ENCODE data around the gene TRIP13.

Gene TRIP13

DNA sequence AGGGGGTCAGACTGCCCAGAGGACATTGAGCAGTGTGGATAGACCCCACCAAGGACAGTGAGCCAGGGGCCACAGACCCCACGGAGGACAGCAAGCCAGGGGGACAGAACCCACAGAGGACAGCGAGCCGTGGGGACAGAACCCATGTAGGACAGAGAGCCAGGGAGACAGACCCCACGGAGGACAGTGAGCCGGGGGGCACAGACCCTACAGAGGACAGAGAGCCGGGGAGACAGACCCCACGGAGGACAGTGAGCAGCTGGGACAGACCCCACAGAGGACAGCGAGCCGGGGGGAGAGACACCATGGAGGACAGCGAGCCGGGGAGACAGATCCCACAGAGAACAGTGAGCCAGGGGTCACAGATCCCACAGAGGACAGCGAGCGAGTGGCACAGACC lies 38.5 kb upstream of the TRIP13 start:
- TF ChIP-seq, protein P1, sequence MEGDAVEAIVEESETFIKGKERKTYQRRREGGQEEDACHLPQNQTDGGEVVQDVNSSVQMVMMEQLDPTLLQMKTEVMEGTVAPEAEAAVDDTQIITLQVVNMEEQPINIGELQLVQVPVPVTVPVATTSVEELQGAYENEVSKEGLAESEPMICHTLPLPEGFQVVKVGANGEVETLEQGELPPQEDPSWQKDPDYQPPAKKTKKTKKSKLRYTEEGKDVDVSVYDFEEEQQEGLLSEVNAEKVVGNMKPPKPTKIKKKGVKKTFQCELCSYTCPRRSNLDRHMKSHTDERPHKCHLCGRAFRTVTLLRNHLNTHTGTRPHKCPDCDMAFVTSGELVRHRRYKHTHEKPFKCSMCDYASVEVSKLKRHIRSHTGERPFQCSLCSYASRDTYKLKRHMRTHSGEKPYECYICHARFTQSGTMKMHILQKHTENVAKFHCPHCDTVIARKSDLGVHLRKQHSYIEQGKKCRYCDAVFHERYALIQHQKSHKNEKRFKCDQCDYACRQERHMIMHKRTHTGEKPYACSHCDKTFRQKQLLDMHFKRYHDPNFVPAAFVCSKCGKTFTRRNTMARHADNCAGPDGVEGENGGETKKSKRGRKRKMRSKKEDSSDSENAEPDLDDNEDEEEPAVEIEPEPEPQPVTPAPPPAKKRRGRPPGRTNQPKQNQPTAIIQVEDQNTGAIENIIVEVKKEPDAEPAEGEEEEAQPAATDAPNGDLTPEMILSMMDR (IDR thresholded peaks at IDR 0.05; ENCODE audit: insufficient read depth, missing control alignments): no peak
- no peak for DNase-seq (ENCODE audit: insufficient read length, low spot score)
- no peak for FAIRE-seq

DNA sequence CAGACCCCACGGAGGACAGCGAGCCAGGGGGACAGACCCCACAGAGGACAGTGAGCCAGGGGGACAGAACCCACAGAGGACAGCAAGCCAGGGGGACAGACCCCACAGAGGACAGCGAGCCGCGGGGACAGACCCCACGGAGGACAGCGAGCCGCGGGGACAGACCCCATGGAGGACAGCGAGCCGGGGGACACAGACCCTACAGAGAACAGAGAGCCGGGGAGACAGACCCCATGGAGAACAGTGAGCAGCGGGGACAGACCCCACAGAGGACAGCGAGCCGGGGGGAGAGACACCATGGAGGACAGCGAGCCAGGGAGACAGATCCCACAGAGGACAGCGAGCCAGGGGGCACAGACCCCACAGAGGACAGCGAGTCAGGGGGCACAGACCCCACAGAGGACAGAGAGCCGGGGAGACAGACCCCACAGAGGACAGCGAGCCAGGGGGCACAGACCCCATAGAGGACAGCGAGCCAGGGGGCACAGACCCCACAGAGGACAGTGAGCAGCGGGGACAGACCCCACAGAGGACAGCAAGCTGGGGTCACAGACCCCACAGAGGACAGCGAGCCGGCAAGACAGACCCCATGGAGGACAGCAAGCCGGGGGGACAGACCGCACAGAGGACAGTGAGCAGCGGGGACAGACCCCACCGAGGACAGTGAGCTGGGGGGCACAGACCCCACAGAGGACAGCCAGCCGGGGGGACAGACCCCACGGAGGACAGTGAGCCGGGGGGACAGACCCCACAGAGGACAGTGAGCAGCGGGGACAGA lies 37.5 kb upstream of the TRIP13 start:
- FAIRE-seq: no peak
- TF ChIP-seq, protein P1 (IDR thresholded peaks at IDR 0.05; ENCODE audit: insufficient read depth, missing control alignments): no peak
- no peak for DNase-seq (ENCODE audit: insufficient read length, low spot score)

DNA sequence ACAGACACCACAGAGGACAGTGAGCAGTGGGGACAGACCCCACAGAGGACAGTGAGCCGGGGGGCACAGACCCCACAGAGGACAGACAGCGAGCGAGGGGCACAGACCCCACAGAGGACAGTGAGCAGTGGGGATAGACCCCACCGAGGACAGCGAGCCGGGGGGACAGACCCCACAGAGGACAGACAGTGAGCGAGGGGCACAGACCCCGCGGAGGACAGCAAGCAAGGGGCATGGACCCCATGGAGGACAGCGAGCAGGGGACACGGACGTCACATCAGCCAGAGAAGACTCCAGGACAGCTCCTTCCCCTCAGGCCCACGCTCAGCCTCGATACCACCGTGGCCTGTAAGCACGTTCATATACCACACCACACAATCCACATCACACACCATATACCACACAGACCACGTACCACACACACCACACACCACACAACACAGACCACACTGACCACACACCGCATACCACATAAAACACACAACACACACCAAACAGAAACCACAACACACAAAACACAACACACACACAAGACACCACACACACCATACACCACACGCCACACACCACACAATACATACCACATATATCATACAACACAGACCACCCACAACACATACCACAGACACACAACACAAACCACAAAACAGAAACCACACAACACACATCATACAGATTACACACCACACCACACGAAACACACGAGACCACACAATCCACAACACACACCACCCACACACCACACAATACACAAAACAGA lies 36.7 kb upstream of the TRIP13 start:
- FAIRE-seq (no peak), DNase-seq (ENCODE audit: insufficient read length, low spot score) (no peak)
- TF ChIP-seq, protein P1 (IDR thresholded peaks at IDR 0.05; ENCODE audit: insufficient read depth, missing control alignments): no peak

DNA sequence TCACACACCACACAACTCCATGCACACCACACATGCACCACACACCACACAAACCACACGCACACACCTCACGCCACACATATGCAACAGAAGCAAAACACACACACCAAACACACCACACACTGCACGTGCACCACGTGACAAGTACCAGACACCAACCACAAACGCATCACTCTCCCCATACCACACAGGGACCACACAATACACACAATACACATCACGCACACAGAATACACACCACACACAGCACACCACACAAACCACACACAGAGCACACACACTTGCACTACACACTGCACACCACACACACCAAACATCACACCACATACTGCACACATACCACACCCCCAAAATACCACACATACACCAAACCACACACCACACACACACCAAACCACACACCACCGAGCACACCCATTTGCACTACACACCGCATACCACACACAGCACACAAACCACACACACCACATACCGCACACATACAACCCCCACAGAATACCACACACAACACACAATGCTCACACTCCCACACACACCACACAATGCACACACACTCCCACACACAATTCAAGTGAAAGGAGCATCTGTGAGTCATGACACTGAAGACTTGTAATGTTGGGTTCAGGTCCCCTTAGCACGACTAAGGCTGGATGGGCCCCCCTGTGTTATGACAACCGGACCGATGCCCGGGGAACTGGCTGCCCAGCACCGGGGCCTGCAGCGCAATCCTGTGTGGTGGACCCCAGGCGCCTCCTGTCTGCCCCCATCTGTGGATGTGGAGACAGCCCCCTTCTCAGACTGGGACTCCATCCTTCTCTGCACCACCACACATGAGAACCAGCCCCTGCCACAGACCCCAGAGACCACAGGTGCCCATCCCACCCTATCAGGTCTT lies 35.9 kb upstream of the TRIP13 start:
- FAIRE-seq (no peak), DNase-seq (ENCODE audit: insufficient read length, low spot score) (no peak)
- TF ChIP-seq, protein P1 (IDR thresholded peaks at IDR 0.05; ENCODE audit: insufficient read depth, missing control alignments): no peak

DNA sequence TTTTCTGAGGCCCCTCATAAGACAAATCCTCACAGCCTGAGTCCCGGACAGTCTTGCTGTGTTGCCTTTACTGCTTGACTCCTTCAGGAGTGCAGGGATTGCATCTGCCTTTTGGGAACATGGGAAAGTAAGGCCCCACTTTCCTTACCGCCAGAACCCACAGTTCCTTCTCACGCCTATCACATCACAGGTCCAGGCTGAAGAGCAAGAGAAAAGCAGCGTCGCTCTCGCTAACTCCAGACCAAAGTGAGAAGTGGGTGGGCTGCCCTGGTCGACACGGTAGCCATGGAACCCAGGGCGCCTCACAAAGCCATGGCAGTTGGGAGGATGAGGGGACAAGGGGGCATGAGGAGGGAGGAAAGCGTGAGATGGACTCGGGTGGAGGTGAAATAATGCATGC lies 34.0 kb upstream of the TRIP13 start:
- no peak for DNase-seq (ENCODE audit: insufficient read length, low spot score)
- no peak for FAIRE-seq
- TF ChIP-seq, protein P1 (IDR thresholded peaks at IDR 0.05; ENCODE audit: insufficient read depth, missing control alignments): no peak

DNA sequence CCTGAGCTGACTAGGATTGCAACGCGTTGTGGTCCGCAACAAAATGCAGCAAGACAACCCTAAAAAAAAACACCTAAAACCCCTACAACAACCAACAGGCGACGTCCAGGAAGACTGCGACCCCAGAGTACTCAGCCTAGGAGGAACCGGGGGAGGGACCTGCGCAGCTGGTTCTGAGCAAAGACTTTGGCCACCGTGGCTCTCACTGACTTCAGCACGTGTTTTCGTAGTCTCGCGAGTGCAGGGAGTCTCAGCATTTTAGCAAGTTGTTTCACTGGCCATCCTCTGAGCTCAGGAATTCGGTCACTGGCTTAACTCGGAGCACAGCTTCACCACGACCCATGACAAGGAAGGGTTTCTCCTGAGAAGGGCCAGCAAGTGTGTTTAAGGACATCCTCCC lies 33.3 kb upstream of the TRIP13 start:
- no peak for DNase-seq (ENCODE audit: insufficient read length, low spot score)
- TF ChIP-seq, protein P1 (IDR thresholded peaks at IDR 0.05; ENCODE audit: insufficient read depth, missing control alignments): no peak
- no peak for FAIRE-seq
